Calu3 (cell line): Measurements from ENCODE around the gene KRTAP9-3. TPM values are rescaled to one million over a fixed set of nuclear protein-coding genes. Genes with fewer than 3 reads are reported as not detected.

Experiments used
- BruUV-seq: library from RNA; stranded (reverse); fragments of 400-500 nt; replicated peaks from 2 replicates; lab custom pipeline; 2021; lab: Mats Ljungman, UMichigan
- CTCF ChIA-PET: fragments of 300-600 bp; sonication (Branson Sonifier 250); formaldehyde crosslinking; loops from one replicate; lab custom pipeline; 2022; ENCODE audit warnings: antibody characterized with exemption; lab: Charles Lee
- DNase-seq: peaks from one replicate; pipeline ENCODE4 v3.0.0; 2022
- H3K27ac Mint-ChIP-seq: one replicate; pipeline ENCODE4 v1.8.0; 2022; ENCODE audit warnings: mixed read lengths; ENCODE audit not compliant: unreplicated experiment
- H3K27me3 Mint-ChIP-seq: one replicate; pipeline ENCODE4 v1.8.0; 2022; ENCODE audit warnings: mixed read lengths; ENCODE audit not compliant: unreplicated experiment
- H3K36me3 Mint-ChIP-seq: one replicate; pipeline ENCODE4 v1.8.0; 2022; ENCODE audit warnings: mild to moderate bottlenecking, moderate library complexity, mixed read lengths; ENCODE audit not compliant: insufficient read depth, unreplicated experiment
- H3K4me1 Mint-ChIP-seq: one replicate; pipeline ENCODE4 v1.8.0; 2022; ENCODE audit warnings: mild to moderate bottlenecking, low read depth, mixed read lengths; ENCODE audit not compliant: unreplicated experiment
- H3K4me3 Mint-ChIP-seq: one replicate; pipeline ENCODE4 v1.8.0; 2022; ENCODE audit warnings: mild to moderate bottlenecking, low read depth, moderate library complexity, mixed read lengths; ENCODE audit not compliant: unreplicated experiment
- H3K9me3 Mint-ChIP-seq: one replicate; pipeline ENCODE4 v1.8.0; 2022; ENCODE audit warnings: low read depth, mixed read lengths; ENCODE audit not compliant: unreplicated experiment
- CTCF ChIP-seq: fragments of 200-600 bp; IDR thresholded peaks from one replicate; pipeline ENCODE4 v1.8.0; 2022; ENCODE audit warnings: antibody characterized with exemption; ENCODE audit not compliant: unreplicated experiment
- intact Hi-C: fragments of 100-400 bp; cut with micrococcal nuclease; formaldehyde crosslinking; loops from one replicate; pipeline ENCODE4 v1.10.0; 2022; ENCODE audit not compliant: unreplicated experiment
- total RNA-seq: library from RNA; stranded (reverse); gene quantifications from 2 replicates; pipeline ENCODE4 v1.2.3, GENCODE V29; 2022

Gene KRTAP9-3
- total RNA-seq, 1 experiment from 2014 or later, result not detected

DNA sequence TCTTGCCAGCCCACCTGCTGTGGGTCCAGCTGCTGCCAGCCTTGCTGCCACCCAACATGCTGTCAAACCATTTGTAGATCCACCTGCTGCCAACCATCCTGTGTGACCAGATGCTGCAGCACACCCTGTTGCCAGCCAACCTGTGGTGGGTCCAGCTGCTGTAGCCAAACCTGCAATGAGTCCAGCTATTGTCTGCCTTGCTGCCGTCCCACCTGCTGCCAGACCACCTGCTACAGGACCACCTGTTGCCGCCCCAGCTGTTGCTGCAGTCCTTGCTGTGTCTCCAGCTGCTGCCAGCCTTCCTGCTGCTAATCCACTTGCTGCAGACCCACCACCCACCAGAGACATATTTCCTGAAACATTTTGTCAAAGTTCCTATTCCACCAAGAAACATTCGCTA lies 41.9 kb upstream of the KRTAP9-3 start:
- Mint-ChIP-seq H3K27ac (no peak overlapping the region), H3K4me3 (no peak overlapping the region), H3K9me3 (no peaks in the 10 kb centered on the region), H3K4me1 (no peaks in the 10 kb centered on the region), H3K36me3 (no peaks in the 10 kb centered on the region), H3K27me3 (peaks cover 10% of the 10 kb centered on the region)
- TF ChIP-seq CTCF, result no peak
- no peak for DNase-seq
- CTCF ChIA-PET, result no interaction called here
- BruUV-seq, result no TSS peak
- intact Hi-C loops, result no loop called here

GRCh38 chr17:41196068-41196467 lies 36.2 kb upstream of the KRTAP9-3 start:
- Mint-ChIP-seq H3K4me1 (no peaks in the 10 kb centered on the region), H3K36me3 (no peaks in the 10 kb centered on the region), H3K9me3 (peaks cover 7% of the 10 kb centered on the region), H3K27me3 (no peaks in the 10 kb centered on the region), H3K27ac (no peak overlapping the region), H3K4me3 (no peak overlapping the region)
- BruUV-seq, result no TSS peak
- no peak for TF ChIP-seq CTCF
- DNase-seq, result no peak
- intact Hi-C loops, result no loop called here
- CTCF ChIA-PET, result no interaction called here

GRCh38 chr17:41199421-41200078 lies 32.7 kb upstream of the KRTAP9-3 start:
- CTCF ChIA-PET, result interaction anchor here (0.6 kb wide), 1 partner anchor 634 kb away, joined by 8 read pairs; no protein-coding TSS in a partner anchor
- H3K4me1 Mint-ChIP-seq, result no peaks in the 10 kb centered on the region
- no peak overlapping the region for H3K4me3 Mint-ChIP-seq
- BruUV-seq, result no TSS peak
- no peak for TF ChIP-seq CTCF
- H3K27me3 Mint-ChIP-seq, result no peaks in the 10 kb centered on the region
- intact Hi-C loops, result no loop called here
- H3K9me3 Mint-ChIP-seq, result peaks cover 7% of the 10 kb centered on the region
- H3K27ac Mint-ChIP-seq, result no peak overlapping the region
- no peaks in the 10 kb centered on the region for H3K36me3 Mint-ChIP-seq
- DNase-seq, result no peak

- intact Hi-C loops, result no loop called here
- Mint-ChIP-seq H3K27ac (no peak overlapping the region), H3K36me3 (no peaks in the 10 kb centered on the region), H3K27me3 (no peaks in the 10 kb centered on the region), H3K9me3 (peaks cover 4% of the 10 kb centered on the region), H3K4me3 (no peak overlapping the region), H3K4me1 (peaks cover 15% of the 10 kb centered on the region)
- no TSS peak for BruUV-seq
- CTCF ChIA-PET, result interaction anchor here (0.6 to 1.2 kb wide), 3 partner anchors 38 to 146 kb away, joined by 3 to 6 read pairs (median 3); partner anchors contain the start of gene KRTAP2-4
- DNase-seq, result no peak
- no peak for TF ChIP-seq CTCF
These were observed 20.3 kb upstream of the KRTAP9-3 start for GRCh38 chr17:41211845-41212466.
